ENCODE data around the gene RASD1.

The RASD1 gene

DNA sequence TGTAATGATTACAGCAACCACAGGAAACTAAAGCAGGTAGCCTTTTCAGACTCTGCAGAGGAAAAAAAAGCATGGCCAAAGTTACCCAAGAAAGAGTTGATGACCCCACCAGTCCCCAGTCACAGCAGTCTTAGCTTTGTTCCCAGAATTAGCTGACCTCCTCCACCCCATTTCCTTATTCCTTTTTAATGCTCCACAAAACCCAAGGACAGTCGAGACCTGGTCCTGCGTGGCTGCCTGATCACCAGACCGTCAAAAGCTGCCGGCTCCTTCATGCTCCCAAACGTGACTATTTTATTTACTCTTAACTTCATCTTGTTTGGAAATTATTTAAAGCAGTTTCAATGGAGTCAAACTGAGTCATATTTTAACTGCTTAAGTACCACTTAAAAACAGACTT, 48.1 kb downstream of the RASD1 start:
- no peak overlapping the region for H3K4me3 ChIP-seq (ENCODE audit: low read depth, low read length)
- no peak for TF ChIP-seq CTCF (IDR thresholded peaks at IDR 0.05; ENCODE audit: low read depth, low read length, missing control alignments)
- no peak for DNase-seq (ENCODE audit: low read depth)

- H3K4me3 ChIP-seq (ENCODE audit: low read depth, low read length): no peak overlapping the region
- no peak for TF ChIP-seq CTCF (IDR thresholded peaks at IDR 0.05; ENCODE audit: low read depth, low read length, missing control alignments)
- no peak for DNase-seq (ENCODE audit: low read depth)
Measured at GRCh38 chr17:17447264-17447663, 48.9 kb downstream of the RASD1 start.

GRCh38 chr17:17446666-17447155, 49.5 kb downstream of the RASD1 start:
- DNase-seq (ENCODE audit: low read depth): no peak
- no peak overlapping the region for H3K4me3 ChIP-seq (ENCODE audit: low read depth, low read length)
- TF ChIP-seq CTCF (IDR thresholded peaks at IDR 0.05; ENCODE audit: low read depth, low read length, missing control alignments): no peak

GRCh38 chr17:17445925-17446665, 50.1 kb downstream of the RASD1 start:
- DNase-seq (ENCODE audit: low read depth): no peak
- TF ChIP-seq CTCF (IDR thresholded peaks at IDR 0.05; ENCODE audit: low read depth, low read length, missing control alignments): no peak
- no peak overlapping the region for H3K4me3 ChIP-seq (ENCODE audit: low read depth, low read length)

GRCh38 chr17:17445296-17445924, 50.8 kb downstream of the RASD1 start:
- DNase-seq (ENCODE audit: low read depth): no peak
- H3K4me3 ChIP-seq (ENCODE audit: low read depth, low read length): no peak overlapping the region

More at GRCh38 chr17:17445296-17445924, 50.8 kb downstream of the RASD1 start:
- no peak for TF ChIP-seq CTCF (IDR thresholded peaks at IDR 0.05; ENCODE audit: low read depth, low read length, missing control alignments)
